ENCODE measurements around the gene PARVA. TPM values are rescaled to one million over a fixed set of nuclear protein-coding genes. Genes with fewer than 3 reads are reported as not detected.
A peak's percentile ranks its signal among the peaks of the same experiment; 100 is the strongest.

PARVA gene
- total and polyA plus RNA-seq, 9 of the 15 experiments (the other 6 are each of a cell fraction or from before 2014, with no cell fraction given): 0.11 TPM; not detected in 8

GRCh38 chr11:12417691-12418611 is 40.6 kb downstream of the PARVA start:
- Histone ChIP-seq H3K27ac (ENCODE audit: extremely low read depth, low read depth, low read length) (no peak overlapping the region), H3K4me2 (ENCODE audit: insufficient read depth, low read length) (peak overlapping the region; percentile 43), H3K79me2 (ENCODE audit: control insufficient read depth, insufficient read depth, low read length) (no peaks in the 10 kb centered on the region), H3K9me1 (ENCODE audit: control insufficient read depth, insufficient read depth, low read length) (no peaks in the 10 kb centered on the region), H3K27me3 (ENCODE audit: control insufficient read depth in 2 of 2, insufficient read depth in 2 of 2, low read length in 2 of 2) (no peaks in the 10 kb centered on the region; a peak in 2 of 5 replicates), H3K9me3 (replicated peaks; ENCODE audit: control insufficient read depth, insufficient read depth, low read depth, low read length) (no peaks in the 10 kb centered on the region), H3K4me1 (replicated peaks in 1 of 2; ENCODE audit: control insufficient read depth in 2 of 2, insufficient read depth in 2 of 2, low read length in 2 of 2) (peaks cover 10 to 11% of the 10 kb centered on the region in 2 experiments), H3K36me3 (ENCODE audit: control insufficient read depth, insufficient read depth, low read length) (no peaks in the 10 kb centered on the region), H4K20me1 (replicated peaks; ENCODE audit: control insufficient read depth, insufficient read depth, low read length) (no peaks in the 10 kb centered on the region), H3K9ac (ENCODE audit: insufficient read depth in 1 of 2, low read depth in 2 of 2, low read length in 2 of 2) (peak overlapping the region in 1 of 2 experiments; percentile 61; a peak in 1 of 4 replicates), H3K4me3 (no peak overlapping the region), H2AFZ (ENCODE audit: low read depth, low read length) (peak overlapping the region; percentile 71)
- ChIA-PET CTCF (ENCODE audit: low intra/inter-chr PET ratio) (no interaction called here), POLR2A (interaction anchor here (1.0 kb wide), 1 partner anchor 9 kb away, joined by 4 read pairs; no protein-coding TSS in a partner anchor)
- 25% methylated on average over 11 of the region's 11 CpGs for WGBS (ENCODE audit: insufficient coverage, low coverage, missing lambda C conversion rate)
- no peak for FAIRE-seq
- BruUV-seq (replicated peaks): no TSS peak
- peak in 2 of 4 experiments; percentile 19 to 26 for DNase-seq (ENCODE audit: extremely low read depth in 1 of 4, low spot score in 3 of 4)
- intact Hi-C loops (cut with micrococcal nuclease): loop anchor here (2.0 kb wide), 1 partner anchor 75 kb away; no protein-coding TSS in a partner anchor
- in situ Hi-C loops (cut with MboI): no loop called here
- ATAC-seq: peak; percentile 49
- no peak for TF ChIP-seq ESRRA (IDR thresholded peaks at IDR 0.05; ENCODE audit: borderline replicate concordance, low read depth)
- TF ChIP-seq PYGO2 (tag; IDR thresholded peaks at IDR 0.05): no peak
- TF ChIP-seq L3MBTL2 (IDR thresholded peaks at IDR 0.05): peak; percentile 31; the same call in 1 of the 2 replicates
- no peak for TF ChIP-seq ZNF77 (CRISPR knock-in tag; IDR thresholded peaks at IDR 0.05)
- TF ChIP-seq, protein P1, sequence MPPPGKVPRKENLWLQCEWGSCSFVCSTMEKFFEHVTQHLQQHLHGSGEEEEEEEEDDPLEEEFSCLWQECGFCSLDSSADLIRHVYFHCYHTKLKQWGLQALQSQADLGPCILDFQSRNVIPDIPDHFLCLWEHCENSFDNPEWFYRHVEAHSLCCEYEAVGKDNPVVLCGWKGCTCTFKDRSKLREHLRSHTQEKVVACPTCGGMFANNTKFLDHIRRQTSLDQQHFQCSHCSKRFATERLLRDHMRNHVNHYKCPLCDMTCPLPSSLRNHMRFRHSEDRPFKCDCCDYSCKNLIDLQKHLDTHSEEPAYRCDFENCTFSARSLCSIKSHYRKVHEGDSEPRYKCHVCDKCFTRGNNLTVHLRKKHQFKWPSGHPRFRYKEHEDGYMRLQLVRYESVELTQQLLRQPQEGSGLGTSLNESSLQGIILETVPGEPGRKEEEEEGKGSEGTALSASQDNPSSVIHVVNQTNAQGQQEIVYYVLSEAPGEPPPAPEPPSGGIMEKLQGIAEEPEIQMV (tag; conservative IDR thresholded peaks at IDR 0.05; ENCODE audit: low read depth): no peak
- TF ChIP-seq KLF16 (IDR thresholded peaks at IDR 0.05): no peak
- no peak for TF ChIP-seq FOXJ3 (CRISPR knock-in tag; IDR thresholded peaks at IDR 0.05)
- TF ChIP-seq NFE2 (IDR thresholded peaks at IDR 0.05; ENCODE audit: low read depth): peak; percentile 74
- TF ChIP-seq NR2C2 (CRISPR knock-in tag; IDR thresholded peaks at IDR 0.05): no peak
- TF ChIP-seq NR2C2 (tag; IDR thresholded peaks at IDR 0.05): peak; percentile 30; the same call in 1 of the 2 replicates
- no peak for TF ChIP-seq CREBBP (IDR thresholded peaks at IDR 0.05; ENCODE audit: low read depth, low read length)
- peak; percentile 69 for TF ChIP-seq GABPA (tag; conservative IDR thresholded peaks at IDR 0.05; ENCODE audit: low read depth)
- TF ChIP-seq VEZF1 (CRISPR knock-in tag; IDR thresholded peaks at IDR 0.05): peak; percentile 35; the same call in 1 of the 2 replicates
- no peak for TF ChIP-seq ZNF124 (CRISPR knock-in tag; IDR thresholded peaks at IDR 0.05)
- TF ChIP-seq, protein P2, sequence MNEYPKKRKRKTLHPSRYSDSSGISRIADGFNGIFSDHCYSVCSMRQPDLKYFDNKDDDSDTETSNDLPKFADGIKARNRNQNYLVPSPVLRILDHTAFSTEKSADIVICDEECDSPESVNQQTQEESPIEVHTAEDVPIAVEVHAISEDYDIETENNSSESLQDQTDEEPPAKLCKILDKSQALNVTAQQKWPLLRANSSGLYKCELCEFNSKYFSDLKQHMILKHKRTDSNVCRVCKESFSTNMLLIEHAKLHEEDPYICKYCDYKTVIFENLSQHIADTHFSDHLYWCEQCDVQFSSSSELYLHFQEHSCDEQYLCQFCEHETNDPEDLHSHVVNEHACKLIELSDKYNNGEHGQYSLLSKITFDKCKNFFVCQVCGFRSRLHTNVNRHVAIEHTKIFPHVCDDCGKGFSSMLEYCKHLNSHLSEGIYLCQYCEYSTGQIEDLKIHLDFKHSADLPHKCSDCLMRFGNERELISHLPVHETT (CRISPR knock-in tag; conservative IDR thresholded peaks at IDR 0.05 in 1 of 2, IDR thresholded peaks at IDR 0.05 in 1 of 2): 0 out of 4 replicates have a peak, but pooled peaks of 1 of the 2 experiments have one; percentile 32
- 0 out of 2 replicates have a peak, but pooled peaks have one; percentile 36 for TF ChIP-seq ZKSCAN8 (CRISPR knock-in tag; IDR thresholded peaks at IDR 0.05)
- no peak for TF ChIP-seq HDAC6 (IDR thresholded peaks at IDR 0.05; ENCODE audit: low read depth, low read length)

Data from K562 (cell line).